ENCODE results near the gene MAP2K1.

Gene MAP2K1

GRCh38 chr15:66505430-66505811, 118.7 kb downstream of the MAP2K1 start:
- Histone ChIP-seq H3K9ac (ENCODE audit: low read length in 2 of 2) (peak overlapping the region; percentile 95 to 97), H3K9me3 (ENCODE audit: control insufficient read depth in 2 of 2, low read length in 2 of 2) (no peaks in the 10 kb centered on the region), H3K27me3 (ENCODE audit: control insufficient read depth in 1 of 2, insufficient read depth in 2 of 2, low read length in 2 of 2) (no peaks in the 10 kb centered on the region), H3K4me1 (ENCODE audit: control insufficient read depth, insufficient read depth, low read length) (peaks cover 20% of the 10 kb centered on the region), H3K4me3 (ENCODE audit: low read length in 2 of 2) (peak overlapping the region; percentile 97 to 100), H3K36me3 (ENCODE audit: control insufficient read depth in 2 of 2, insufficient read depth in 2 of 2, low read length in 2 of 2) (peaks cover 17 to 29% of the 10 kb centered on the region in 2 donors), H3K27ac (ENCODE audit: low read length) (peak overlapping the region; percentile 95)

DNA sequence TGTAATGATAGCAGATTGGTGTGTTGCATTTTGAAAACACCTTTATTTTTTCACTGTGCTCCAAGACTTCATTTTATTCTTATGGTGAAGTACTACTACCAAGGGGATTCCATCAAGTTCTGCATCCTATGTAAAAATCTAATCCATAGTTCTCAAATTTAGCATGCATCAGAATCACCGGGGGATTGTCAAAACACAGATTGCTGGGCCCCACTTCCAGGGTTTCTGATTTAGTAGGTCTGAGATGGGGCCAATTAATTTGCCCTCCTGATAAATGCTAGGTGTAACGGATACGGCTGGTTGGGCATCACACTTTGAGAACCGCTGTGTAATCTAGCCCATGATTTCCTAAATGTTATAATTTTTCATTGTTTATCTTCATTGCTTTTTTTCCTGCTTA, 119.1 kb downstream of the MAP2K1 start:
- Histone ChIP-seq H3K9ac (ENCODE audit: low read length in 2 of 2) (peak overlapping the region; percentile 95 to 97), H3K27me3 (ENCODE audit: control insufficient read depth in 1 of 2, insufficient read depth in 2 of 2, low read length in 2 of 2) (no peaks in the 10 kb centered on the region), H3K27ac (ENCODE audit: low read length) (no peak overlapping the region), H3K9me3 (ENCODE audit: control insufficient read depth in 2 of 2, low read length in 2 of 2) (no peaks in the 10 kb centered on the region), H3K4me1 (ENCODE audit: control insufficient read depth, insufficient read depth, low read length) (peaks cover 20% of the 10 kb centered on the region), H3K4me3 (ENCODE audit: low read length in 2 of 2) (peak overlapping the region; percentile 97 to 100), H3K36me3 (ENCODE audit: control insufficient read depth in 2 of 2, insufficient read depth in 2 of 2, low read length in 2 of 2) (peaks cover 15 to 25% of the 10 kb centered on the region in 2 donors)

DNA sequence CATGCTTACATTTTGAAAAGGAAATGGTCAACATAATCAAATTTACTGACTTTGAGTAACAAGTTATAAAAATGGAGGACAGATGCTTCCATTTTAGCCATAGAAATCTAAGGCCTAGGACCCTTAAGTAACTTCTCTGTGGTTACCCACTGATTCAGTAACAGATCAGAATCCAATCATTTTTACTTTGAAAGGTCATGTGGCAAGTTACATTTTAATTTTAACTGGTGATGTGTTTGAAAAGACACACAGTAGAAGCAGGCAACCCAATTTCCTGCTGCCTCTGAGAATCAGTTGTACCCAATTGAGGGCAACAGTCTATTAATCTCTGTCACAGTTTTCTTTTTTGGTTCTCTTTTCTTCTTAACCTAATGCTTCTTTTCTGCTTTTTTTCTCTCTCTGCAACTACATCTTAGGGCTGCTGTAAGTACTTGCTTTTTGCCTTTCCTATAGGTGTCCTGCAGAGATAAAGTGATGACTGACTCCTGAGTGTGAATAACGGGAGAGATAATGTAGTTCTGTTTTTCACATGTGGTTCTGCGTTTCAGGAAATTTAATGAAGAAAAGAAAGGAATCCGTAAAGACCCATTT, 121.7 kb downstream of the MAP2K1 start:
- H3K4me1 ChIP-seq (ENCODE audit: control insufficient read depth, insufficient read depth, low read length) = peaks cover 15% of the 10 kb centered on the region
- no peaks in the 10 kb centered on the region for H3K9me3 ChIP-seq (ENCODE audit: control insufficient read depth in 2 of 2, low read length in 2 of 2)
- H3K9ac ChIP-seq (ENCODE audit: low read length in 2 of 2) = no peak overlapping the region
- H3K4me3 ChIP-seq (ENCODE audit: low read length in 2 of 2) = no peak overlapping the region
- H3K27me3 ChIP-seq (ENCODE audit: control insufficient read depth in 1 of 2, insufficient read depth in 2 of 2, low read length in 2 of 2) = no peaks in the 10 kb centered on the region
- H3K27ac ChIP-seq (ENCODE audit: low read length) = no peak overlapping the region
- no peaks in the 10 kb centered on the region for H3K36me3 ChIP-seq (ENCODE audit: control insufficient read depth in 2 of 2, insufficient read depth in 2 of 2, low read length in 2 of 2)

DNA sequence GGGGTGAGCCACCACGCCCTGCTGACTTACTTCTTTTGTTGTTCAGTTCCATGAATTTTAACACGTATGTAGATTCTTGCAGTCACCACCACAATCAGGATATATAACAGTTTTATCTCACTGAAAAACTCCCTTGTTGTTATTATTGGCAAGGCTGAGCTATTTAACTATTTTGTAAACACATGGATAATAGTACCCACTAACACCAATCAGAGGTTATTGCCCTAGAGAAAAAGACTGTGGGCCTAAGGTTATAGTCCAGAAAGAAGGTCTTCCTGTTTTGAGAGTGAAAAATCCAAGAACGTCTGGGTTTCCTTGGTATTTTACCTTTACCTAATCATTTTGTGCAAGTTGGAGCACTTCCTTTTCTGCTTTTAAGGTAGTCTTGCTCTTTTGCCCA, 127.9 kb downstream of the MAP2K1 start:
- no peaks in the 10 kb centered on the region for H3K9me3 ChIP-seq (ENCODE audit: control insufficient read depth in 2 of 2, low read length in 2 of 2)
- no peak overlapping the region for H3K4me3 ChIP-seq (ENCODE audit: low read length in 2 of 2)
- no peak overlapping the region for H3K9ac ChIP-seq (ENCODE audit: low read length in 2 of 2)
- H3K4me1 ChIP-seq (ENCODE audit: control insufficient read depth, insufficient read depth, low read length) = no peaks in the 10 kb centered on the region
- H3K27me3 ChIP-seq (ENCODE audit: control insufficient read depth in 1 of 2, insufficient read depth in 2 of 2, low read length in 2 of 2) = no peaks in the 10 kb centered on the region
- peaks cover 2 to 4% of the 10 kb centered on the region in 2 donors for H3K36me3 ChIP-seq (ENCODE audit: control insufficient read depth in 2 of 2, insufficient read depth in 2 of 2, low read length in 2 of 2)
- no peak overlapping the region for H3K27ac ChIP-seq (ENCODE audit: low read length)

DNA sequence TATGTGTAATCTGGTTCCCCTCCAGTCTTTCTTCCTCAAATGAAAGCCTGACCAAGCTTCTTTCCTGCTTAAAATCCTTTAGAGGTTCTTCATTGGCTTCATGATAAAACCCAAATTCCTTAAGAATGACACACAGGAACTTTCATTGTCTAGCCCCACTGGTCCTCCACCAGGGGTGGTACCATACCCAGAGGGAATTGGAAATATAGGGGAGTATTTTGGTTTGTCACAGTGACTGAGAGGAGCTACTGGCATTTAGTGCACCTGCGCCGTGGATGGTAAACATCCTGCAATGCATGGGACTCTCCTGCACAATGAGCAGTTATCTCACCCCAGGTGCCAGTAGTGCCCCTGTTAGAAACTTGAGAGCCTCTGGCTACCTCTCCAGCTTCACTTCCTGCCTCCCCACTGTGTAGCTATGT, 129.2 kb downstream of the MAP2K1 start:
- Histone ChIP-seq H3K36me3 (ENCODE audit: control insufficient read depth in 2 of 2, insufficient read depth in 2 of 2, low read length in 2 of 2) (peaks cover 4% of the 10 kb centered on the region in 2 donors), H3K27me3 (ENCODE audit: control insufficient read depth in 1 of 2, insufficient read depth in 2 of 2, low read length in 2 of 2) (no peaks in the 10 kb centered on the region), H3K9me3 (ENCODE audit: control insufficient read depth in 2 of 2, low read length in 2 of 2) (no peaks in the 10 kb centered on the region), H3K27ac (ENCODE audit: low read length) (no peak overlapping the region), H3K4me3 (ENCODE audit: low read length in 2 of 2) (no peak overlapping the region), H3K4me1 (ENCODE audit: control insufficient read depth, insufficient read depth, low read length) (no peaks in the 10 kb centered on the region), H3K9ac (ENCODE audit: low read length in 2 of 2) (no peak overlapping the region)

- Histone ChIP-seq H3K27me3 (ENCODE audit: control insufficient read depth in 1 of 2, insufficient read depth in 2 of 2, low read length in 2 of 2) (no peaks in the 10 kb centered on the region), H3K27ac (ENCODE audit: low read length) (no peak overlapping the region), H3K9me3 (ENCODE audit: control insufficient read depth in 2 of 2, low read length in 2 of 2) (no peaks in the 10 kb centered on the region), H3K9ac (ENCODE audit: low read length in 2 of 2) (no peak overlapping the region), H3K4me3 (ENCODE audit: low read length in 2 of 2) (no peak overlapping the region), H3K36me3 (ENCODE audit: control insufficient read depth in 2 of 2, insufficient read depth in 2 of 2, low read length in 2 of 2) (peaks cover 2 to 7% of the 10 kb centered on the region in 2 donors), H3K4me1 (ENCODE audit: control insufficient read depth, insufficient read depth, low read length) (no peaks in the 10 kb centered on the region)
These were observed 137.2 kb downstream of the MAP2K1 start for GRCh38 chr15:66523926-66524325.

GRCh38 chr15:66524838-66525237, 138.1 kb downstream of the MAP2K1 start:
- peaks cover 0 to 6% of the 10 kb centered on the region in 2 donors for H3K36me3 ChIP-seq (ENCODE audit: control insufficient read depth in 2 of 2, insufficient read depth in 2 of 2, low read length in 2 of 2)
- no peak overlapping the region for H3K9ac ChIP-seq (ENCODE audit: low read length in 2 of 2)
- H3K4me3 ChIP-seq (ENCODE audit: low read length in 2 of 2) = no peak overlapping the region

GRCh38 chr15:66535056-66535455, 148.3 kb downstream of the MAP2K1 start:
- Histone ChIP-seq H3K9me3 (ENCODE audit: control insufficient read depth in 2 of 2, low read length in 2 of 2) (no peaks in the 10 kb centered on the region), H3K9ac (ENCODE audit: low read length in 2 of 2) (no peak overlapping the region), H3K27me3 (ENCODE audit: control insufficient read depth in 1 of 2, insufficient read depth in 2 of 2, low read length in 2 of 2) (no peaks in the 10 kb centered on the region), H3K4me1 (ENCODE audit: control insufficient read depth, insufficient read depth, low read length) (no peaks in the 10 kb centered on the region), H3K36me3 (ENCODE audit: control insufficient read depth in 2 of 2, insufficient read depth in 2 of 2, low read length in 2 of 2) (peaks cover 2 to 4% of the 10 kb centered on the region in 2 donors), H3K27ac (ENCODE audit: low read length) (no peak overlapping the region), H3K4me3 (ENCODE audit: low read length in 2 of 2) (no peak overlapping the region)

More at GRCh38 chr15:66524838-66525237, 138.1 kb downstream of the MAP2K1 start:
- Histone ChIP-seq H3K27ac (ENCODE audit: low read length) (no peak overlapping the region), H3K27me3 (ENCODE audit: control insufficient read depth in 1 of 2, insufficient read depth in 2 of 2, low read length in 2 of 2) (no peaks in the 10 kb centered on the region), H3K4me1 (ENCODE audit: control insufficient read depth, insufficient read depth, low read length) (no peaks in the 10 kb centered on the region), H3K9me3 (ENCODE audit: control insufficient read depth in 2 of 2, low read length in 2 of 2) (no peaks in the 10 kb centered on the region)
